ENCODE results near the gene SF3B6. TPM values are rescaled to one million over a fixed set of nuclear protein-coding genes. Genes with fewer than 3 reads are reported as not detected.

Gene SF3B6
- total RNA-seq, 1 donor from 2014 or later = 28.1 TPM

GRCh38 chr2:24022324-24022974 lies 53.7 kb downstream of the SF3B6 start:
- ATAC-seq = peak; percentile 42

DNA sequence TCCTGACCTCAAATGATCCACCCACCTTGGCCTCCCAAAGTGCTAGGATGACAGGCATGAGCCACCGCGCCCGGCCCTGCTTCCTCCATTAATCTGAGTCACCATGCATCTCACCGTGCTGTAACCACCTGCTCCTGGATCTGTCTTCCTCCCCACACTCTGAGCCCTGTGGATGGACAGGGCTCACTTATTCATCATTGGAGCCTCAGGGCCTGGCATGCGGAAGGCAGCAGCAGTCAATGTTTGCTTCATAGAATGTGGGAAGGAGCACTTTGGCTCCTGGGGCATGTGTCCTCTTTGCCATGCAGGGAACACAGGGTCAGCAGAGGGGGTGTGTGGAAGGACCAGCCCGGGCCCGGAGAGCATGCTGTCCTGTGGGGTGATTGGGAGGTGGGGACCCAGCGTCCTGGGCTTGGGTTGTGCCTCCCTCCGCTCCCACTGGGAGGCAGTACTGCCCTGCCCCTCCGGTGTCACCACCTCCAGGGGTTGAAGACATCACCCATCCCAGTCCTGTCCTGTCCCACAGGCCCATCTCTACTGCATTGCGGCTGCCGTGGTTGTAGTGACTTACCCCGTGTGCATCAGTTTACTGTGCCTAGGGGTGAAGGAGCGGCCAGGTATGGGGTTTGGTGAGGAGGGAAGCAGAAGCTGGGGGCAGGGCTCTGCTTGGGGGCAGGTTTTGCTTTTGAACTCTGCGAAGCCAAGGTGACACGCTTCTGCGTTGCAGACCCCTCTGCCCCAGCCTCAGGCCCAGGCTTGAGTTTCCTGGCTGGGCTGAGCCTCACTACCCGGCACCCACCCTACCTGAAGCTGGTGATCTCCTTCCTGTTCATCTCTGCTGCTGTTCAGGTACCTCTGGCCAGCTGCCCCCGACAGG lies 54.8 kb downstream of the SF3B6 start:
- ATAC-seq (peak; percentile 75), DNase-seq (ENCODE audit: low spot score) (no peak)

More at GRCh38 chr2:24022324-24022974, 53.7 kb downstream of the SF3B6 start:
- no peak for DNase-seq (ENCODE audit: low spot score)

GRCh38 chr2:24020244-24020643 lies 55.9 kb downstream of the SF3B6 start:
- DNase-seq (ENCODE audit: low spot score) (no peak), ATAC-seq (no peak)

DNA sequence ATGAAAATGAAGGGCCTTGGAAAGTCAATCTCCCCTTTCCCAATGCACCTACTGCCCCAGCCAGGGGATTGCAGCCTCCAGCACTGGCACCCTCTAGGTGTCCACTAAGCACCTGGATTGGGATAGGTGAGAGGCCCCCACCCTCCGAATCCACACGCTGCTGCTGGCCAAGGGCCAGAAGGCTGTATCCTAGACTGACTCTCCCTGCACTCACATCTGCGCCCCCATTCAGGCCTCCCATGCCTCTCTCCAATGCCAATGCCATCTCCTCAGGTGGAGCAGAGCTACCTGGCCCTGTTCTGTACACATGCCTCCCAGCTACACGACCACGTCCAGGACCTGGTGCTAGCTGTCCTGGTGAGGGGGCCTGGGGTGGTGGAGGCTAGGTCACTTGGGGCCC lies 56.4 kb downstream of the SF3B6 start:
- ATAC-seq (no peak), DNase-seq (ENCODE audit: low spot score) (no peak)

- DNase-seq (ENCODE audit: low spot score) (no peak), ATAC-seq (no peak)
Measured at GRCh38 chr2:24018241-24018640, 57.9 kb downstream of the SF3B6 start.

DNA sequence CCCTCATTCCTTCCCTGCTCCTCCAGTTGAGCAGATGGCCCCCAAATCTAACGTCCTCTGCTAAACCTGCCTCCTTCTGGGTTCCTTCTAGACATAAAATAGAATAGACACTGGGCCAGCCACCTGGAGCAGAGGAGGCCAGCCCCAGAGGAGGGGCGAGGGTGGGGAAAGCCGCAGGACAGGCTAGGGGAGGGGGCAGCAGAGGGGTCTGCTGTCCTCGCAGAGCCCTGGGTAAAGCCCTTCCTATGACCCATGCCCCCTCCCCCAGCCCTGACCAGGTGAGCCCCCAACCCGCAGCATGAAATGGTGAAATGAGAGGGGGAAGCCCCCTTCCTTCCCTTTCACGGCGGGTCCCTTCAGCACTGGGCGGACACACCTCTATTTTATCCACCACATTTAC lies 58.4 kb downstream of the SF3B6 start:
- DNase-seq (ENCODE audit: low spot score) (no peak), ATAC-seq (no peak)

Other genes starting within 250 kb of the SF3B6 start
- gene ATAD2B, start 149.2 kb downstream of the SF3B6 start, total RNA-seq = 11.1 TPM
- 6.1 TPM for gene UBXN2A, start 135.9 kb downstream of the SF3B6 start, total RNA-seq
- not detected for gene MFSD2B, start 66.2 kb downstream of the SF3B6 start, total RNA-seq
- 6.8 TPM for gene WDCP, start 28.9 kb downstream of the SF3B6 start, total RNA-seq
- gene FKBP1B, start 26.6 kb downstream of the SF3B6 start, total RNA-seq = 9.5 TPM
- 8.0 TPM for gene TP53I3, start 8.5 kb upstream of the SF3B6 start, total RNA-seq
- gene PFN4, start 47.0 kb upstream of the SF3B6 start, total RNA-seq = 0.45 TPM
- gene FAM228B, start 47.1 kb upstream of the SF3B6 start, total RNA-seq = 2.6 TPM
- 0.20 TPM for gene FAM228A, start 98.7 kb upstream of the SF3B6 start, total RNA-seq